ENCODE results near the gene RRM2.
"Not testable (repeated sequence)": the region's sequence is repeated elsewhere in the genome, so short reads cannot be mapped to it uniquely, and the experiment has no call there.

The RRM2 gene

DNA sequence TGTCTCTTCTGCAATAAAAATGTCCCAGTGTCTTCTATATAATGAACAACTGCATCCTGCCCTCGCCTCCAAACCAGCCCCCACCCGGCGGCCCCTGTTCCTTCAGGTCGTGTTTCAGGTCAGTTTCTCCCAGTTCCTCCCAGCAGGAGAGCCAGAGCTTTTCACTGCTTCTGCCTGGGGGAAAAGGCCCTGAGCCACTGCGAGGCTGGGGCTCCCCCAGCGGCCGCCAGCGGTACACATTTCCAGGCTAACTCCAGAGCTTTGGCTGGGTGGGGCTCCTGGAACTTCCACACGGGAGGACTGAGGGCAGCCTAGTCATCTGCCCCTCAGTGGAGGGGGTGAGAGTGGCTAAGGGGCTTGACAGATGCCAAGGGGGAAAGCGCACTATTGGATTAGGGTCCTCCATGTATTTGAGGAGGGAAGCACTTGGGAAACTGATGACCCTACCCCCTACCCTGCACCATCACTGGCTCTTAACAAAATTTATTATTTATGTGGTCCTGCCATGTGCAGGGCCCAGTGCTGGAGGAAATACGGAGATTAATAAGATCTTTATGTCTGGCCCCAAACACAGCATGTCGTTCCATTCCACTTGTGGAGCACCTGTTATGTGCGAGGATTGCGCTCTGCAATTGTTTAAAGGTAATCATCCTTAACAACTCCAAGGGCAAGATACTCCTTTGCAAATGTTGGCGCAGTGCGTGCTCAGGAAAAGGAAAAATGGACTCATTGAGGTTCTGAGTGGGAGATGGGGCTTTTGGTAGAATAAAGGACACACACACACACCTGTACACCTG is 25.0 kb upstream of the RRM2 start:
- H2AFZ ChIP-seq (ENCODE audit: low read depth, low read length): no peak overlapping the region
- H3K9me3 ChIP-seq (ENCODE audit: low read length): no peaks in the 10 kb centered on the region
- H3K4me3 ChIP-seq (ENCODE audit: low read length): no peak overlapping the region
- H3K4me1 ChIP-seq (ENCODE audit: insufficient read depth, low read length): peaks cover 28% of the 10 kb centered on the region
- no peaks in the 10 kb centered on the region for H3K36me3 ChIP-seq (ENCODE audit: insufficient read depth, low read length)
- H3K27me3 ChIP-seq (ENCODE audit: insufficient read depth, low read length): no peaks in the 10 kb centered on the region

GRCh38 chr2:10101491-10101890 is 21.0 kb upstream of the RRM2 start:
- peaks cover 10% of the 10 kb centered on the region for H3K4me1 ChIP-seq (ENCODE audit: insufficient read depth, low read length)
- H3K27me3 ChIP-seq (ENCODE audit: insufficient read depth, low read length): no peaks in the 10 kb centered on the region
- no peaks in the 10 kb centered on the region for H3K9me3 ChIP-seq (ENCODE audit: low read length)
- H2AFZ ChIP-seq (ENCODE audit: low read depth, low read length): no peak overlapping the region
- H3K36me3 ChIP-seq (ENCODE audit: insufficient read depth, low read length): no peaks in the 10 kb centered on the region
- no peak overlapping the region for H3K4me3 ChIP-seq (ENCODE audit: low read length)

GRCh38 chr2:10103179-10103578 is 19.4 kb upstream of the RRM2 start:
- H3K27me3 ChIP-seq (ENCODE audit: insufficient read depth, low read length): no peaks in the 10 kb centered on the region
- no peaks in the 10 kb centered on the region for H3K9me3 ChIP-seq (ENCODE audit: low read length)
- peaks cover 4% of the 10 kb centered on the region for H3K4me1 ChIP-seq (ENCODE audit: insufficient read depth, low read length)
- no peaks in the 10 kb centered on the region for H3K36me3 ChIP-seq (ENCODE audit: insufficient read depth, low read length)
- no peak overlapping the region for H3K4me3 ChIP-seq (ENCODE audit: low read length)
- H2AFZ ChIP-seq (ENCODE audit: low read depth, low read length): no peak overlapping the region

DNA sequence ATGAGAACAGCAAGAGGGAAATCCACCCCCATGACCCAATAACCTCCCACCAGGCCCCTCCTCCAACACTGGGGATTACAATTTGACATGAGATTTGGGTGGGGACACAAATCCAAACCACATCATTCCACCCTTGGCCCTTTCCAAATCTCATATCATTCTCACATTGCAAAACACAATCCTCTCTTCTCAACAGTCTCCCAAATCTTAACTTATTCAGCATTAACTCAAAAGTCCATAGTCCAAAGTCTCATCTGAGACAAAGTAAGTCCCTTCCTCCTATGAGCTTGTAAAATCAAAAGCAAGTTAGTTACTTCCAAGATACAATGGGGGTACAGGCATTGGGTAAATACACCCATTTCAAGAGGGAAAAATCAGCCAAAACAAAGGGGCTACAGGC is 17.6 kb upstream of the RRM2 start:
- H3K27me3 ChIP-seq (ENCODE audit: insufficient read depth, low read length); H3K4me1 ChIP-seq (ENCODE audit: insufficient read depth, low read length); H3K9me3 ChIP-seq (ENCODE audit: low read length); H2AFZ ChIP-seq (ENCODE audit: low read depth, low read length); H3K4me3 ChIP-seq (ENCODE audit: low read length); H3K36me3 ChIP-seq (ENCODE audit: insufficient read depth, low read length): not testable (repeated sequence)

- no peak overlapping the region for H3K4me3 ChIP-seq (ENCODE audit: low read length)
- H2AFZ ChIP-seq (ENCODE audit: low read depth, low read length): no peak overlapping the region
- H3K9me3 ChIP-seq (ENCODE audit: low read length): no peaks in the 10 kb centered on the region
- H3K36me3 ChIP-seq (ENCODE audit: insufficient read depth, low read length): no peaks in the 10 kb centered on the region
- no peaks in the 10 kb centered on the region for H3K4me1 ChIP-seq (ENCODE audit: insufficient read depth, low read length)
- no peaks in the 10 kb centered on the region for H3K27me3 ChIP-seq (ENCODE audit: insufficient read depth, low read length)
Measured at GRCh38 chr2:10109311-10109710, 13.2 kb upstream of the RRM2 start.

DNA sequence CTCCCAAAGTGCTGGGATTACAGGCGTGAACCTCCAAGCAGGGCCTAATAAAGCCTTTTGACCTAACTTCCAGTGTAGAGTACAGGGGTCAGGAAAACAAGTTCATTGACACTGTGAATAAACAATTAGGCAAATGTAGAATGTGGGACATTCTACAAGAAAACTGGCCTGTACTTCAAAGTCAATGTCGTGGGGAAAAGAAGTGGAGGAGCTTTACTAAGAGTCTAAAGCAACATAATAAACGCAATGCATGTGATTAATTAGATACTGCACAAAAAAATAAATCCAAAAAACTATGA is 3.6 kb upstream of the RRM2 start:
- H3K4me1 ChIP-seq (ENCODE audit: insufficient read depth, low read length): peaks cover 15% of the 10 kb centered on the region
- H3K4me3 ChIP-seq (ENCODE audit: low read length): no peak overlapping the region
- H2AFZ ChIP-seq (ENCODE audit: low read depth, low read length): no peak overlapping the region
- peaks cover 4% of the 10 kb centered on the region for H3K36me3 ChIP-seq (ENCODE audit: insufficient read depth, low read length)
- no peaks in the 10 kb centered on the region for H3K27me3 ChIP-seq (ENCODE audit: insufficient read depth, low read length)
- no peaks in the 10 kb centered on the region for H3K9me3 ChIP-seq (ENCODE audit: low read length)

- peaks cover 4% of the 10 kb centered on the region for H3K36me3 ChIP-seq (ENCODE audit: insufficient read depth, low read length)
- H3K4me3 ChIP-seq (ENCODE audit: low read length): peak overlapping the region; percentile 87
- peaks cover 19% of the 10 kb centered on the region for H3K4me1 ChIP-seq (ENCODE audit: insufficient read depth, low read length)
- no peaks in the 10 kb centered on the region for H3K27me3 ChIP-seq (ENCODE audit: insufficient read depth, low read length)
- H2AFZ ChIP-seq (ENCODE audit: low read depth, low read length): peak overlapping the region; percentile 75
- no peaks in the 10 kb centered on the region for H3K9me3 ChIP-seq (ENCODE audit: low read length)
Measured at GRCh38 chr2:10119601-10120157, 2.9 kb upstream of the RRM2 start.

- H3K4me1 ChIP-seq (ENCODE audit: insufficient read depth, low read length): peaks cover 25% of the 10 kb centered on the region
- peaks cover 9% of the 10 kb centered on the region for H3K36me3 ChIP-seq (ENCODE audit: insufficient read depth, low read length)
- no peaks in the 10 kb centered on the region for H3K27me3 ChIP-seq (ENCODE audit: insufficient read depth, low read length)
- H2AFZ ChIP-seq (ENCODE audit: low read depth, low read length): peak overlapping the region; percentile 75
- no peaks in the 10 kb centered on the region for H3K9me3 ChIP-seq (ENCODE audit: low read length)
- peak overlapping the region; percentile 87 for H3K4me3 ChIP-seq (ENCODE audit: low read length)
Measured at GRCh38 chr2:10120158-10120876, 2.2 kb upstream of the RRM2 start.

GRCh38 chr2:10120877-10121574 is 1.5 kb upstream of the RRM2 start:
- H3K9me3 ChIP-seq (ENCODE audit: low read length): no peaks in the 10 kb centered on the region
- H3K4me3 ChIP-seq (ENCODE audit: low read length): peak overlapping the region; percentile 87
- H3K27me3 ChIP-seq (ENCODE audit: insufficient read depth, low read length): no peaks in the 10 kb centered on the region
- H3K36me3 ChIP-seq (ENCODE audit: insufficient read depth, low read length): peaks cover 13% of the 10 kb centered on the region
- peaks cover 25% of the 10 kb centered on the region for H3K4me1 ChIP-seq (ENCODE audit: insufficient read depth, low read length)
- peak overlapping the region; percentile 75 for H2AFZ ChIP-seq (ENCODE audit: low read depth, low read length)

- H3K36me3 ChIP-seq (ENCODE audit: insufficient read depth, low read length): peaks cover 31% of the 10 kb centered on the region
- H3K9me3 ChIP-seq (ENCODE audit: low read length): no peaks in the 10 kb centered on the region
- peak overlapping the region; percentile 87 for H3K4me3 ChIP-seq (ENCODE audit: low read length)
- peak overlapping the region; percentile 49 for H2AFZ ChIP-seq (ENCODE audit: low read depth, low read length)
- H3K27me3 ChIP-seq (ENCODE audit: insufficient read depth, low read length): no peaks in the 10 kb centered on the region
- H3K4me1 ChIP-seq (ENCODE audit: insufficient read depth, low read length): peaks cover 25% of the 10 kb centered on the region
Measured at GRCh38 chr2:10123281-10123680, 742 bp downstream of the RRM2 start.

- Histone ChIP-seq H3K27me3 (ENCODE audit: insufficient read depth, low read length) (no peaks in the 10 kb centered on the region), H3K36me3 (ENCODE audit: insufficient read depth, low read length) (peaks cover 44% of the 10 kb centered on the region), H2AFZ (ENCODE audit: low read depth, low read length) (no peak overlapping the region), H3K4me1 (ENCODE audit: insufficient read depth, low read length) (peaks cover 30% of the 10 kb centered on the region), H3K4me3 (ENCODE audit: low read length) (peak overlapping the region; percentile 87), H3K9me3 (ENCODE audit: low read length) (no peaks in the 10 kb centered on the region)
Measured at GRCh38 chr2:10124538-10125045, 2.1 kb downstream of the RRM2 start.

GRCh38 chr2:10125842-10126631 is 3.5 kb downstream of the RRM2 start:
- Histone ChIP-seq H3K27me3 (ENCODE audit: insufficient read depth, low read length) (no peaks in the 10 kb centered on the region), H3K4me1 (ENCODE audit: insufficient read depth, low read length) (peaks cover 28% of the 10 kb centered on the region), H3K36me3 (ENCODE audit: insufficient read depth, low read length) (peaks cover 54% of the 10 kb centered on the region), H3K9me3 (ENCODE audit: low read length) (no peaks in the 10 kb centered on the region), H2AFZ (ENCODE audit: low read depth, low read length) (no peak overlapping the region), H3K4me3 (ENCODE audit: low read length) (no peak overlapping the region)

Measured in neuron (in vitro differentiated cells).